Parathyroid adenoma (tissue), 2 donors: ENCODE measurements around the gene SMG9.

Experiments
- H2AFZ ChIP-seq: fragments of 300-600 bp; sonication (generic); one replicate; pipeline ENCODE4 v1.7.0; 2017; ENCODE audit warnings: antibody characterized with exemption, mild to moderate bottlenecking
- H3K27ac ChIP-seq: fragments of 300-600 bp; sonication (generic); one replicate; pipeline ENCODE4 v1.7.0; 2017
- H3K27me3 ChIP-seq: fragments of 300-600 bp; sonication (generic); one replicate; pipeline ENCODE4 v1.7.0; 2017; ENCODE audit warnings: low read length; ENCODE audit not compliant: control insufficient read depth, insufficient read depth
- H3K36me3 ChIP-seq: fragments of 300-600 bp; sonication (generic); one replicate; pipeline ENCODE4 v1.7.0; 2017; ENCODE audit warnings: low read length; ENCODE audit not compliant: control insufficient read depth, insufficient read depth
- H3K4me1 ChIP-seq: fragments of 300-600 bp; sonication (generic); one replicate; pipeline ENCODE4 v1.7.0; 2017; ENCODE audit warnings: control low read depth
- H3K4me2 ChIP-seq: fragments of 300-600 bp; sonication (generic); one replicate; pipeline ENCODE4 v1.7.0; 2017; ENCODE audit warnings: low read length
- H3K4me3 ChIP-seq: fragments of 300-600 bp; sonication (generic); one replicate; pipeline ENCODE4 v1.7.0; 2017; ENCODE audit warnings: low read depth, low read length
- H3K79me2 ChIP-seq: fragments of 300-600 bp; sonication (generic); one replicate; pipeline ENCODE4 v1.7.0; 2017; ENCODE audit warnings: control low read depth
- H3K9ac ChIP-seq: fragments of 300-600 bp; sonication (generic); one replicate; pipeline ENCODE4 v1.7.0; 2017; ENCODE audit warnings: mild to moderate bottlenecking
- H3K9me3 ChIP-seq: fragments of 300-600 bp; sonication (generic); one replicate; pipeline ENCODE4 v1.7.0; 2017; ENCODE audit warnings: low read length; ENCODE audit not compliant: control insufficient read depth
- CTCF ChIP-seq: fragments of 300-600 bp; sonication (generic); IDR thresholded peaks from one replicate; pipeline ENCODE4 v1.7.0; 2017; ENCODE audit warnings: antibody characterized with exemption, mild to moderate bottlenecking
- donor health status: primary hyperparathyroidism.

Gene SMG9

GRCh38 chr19:43774103-43774939 is 19.6 kb upstream of the SMG9 start:
- peak; percentile 79 for TF ChIP-seq CTCF
- Histone ChIP-seq H3K9ac (no peak overlapping the region), H3K9me3 (no peaks in the 10 kb centered on the region), H3K27ac (no peak overlapping the region), H3K4me2 (peak overlapping the region; percentile 46), H2AFZ (peak overlapping the region; percentile 71), H3K4me3 (no peak overlapping the region), H3K27me3 (no peaks in the 10 kb centered on the region), H3K36me3 (no peaks in the 10 kb centered on the region), H3K79me2 (no peaks in the 10 kb centered on the region), H3K4me1 (no peaks in the 10 kb centered on the region)

GRCh38 chr19:43773725-43774102 is 19.0 kb upstream of the SMG9 start:
- Histone ChIP-seq H3K79me2 (no peaks in the 10 kb centered on the region), H3K27me3 (no peaks in the 10 kb centered on the region), H3K27ac (no peak overlapping the region), H3K4me2 (peak overlapping the region; percentile 46), H3K4me3 (no peak overlapping the region), H2AFZ (peak overlapping the region; percentile 71), H3K4me1 (no peaks in the 10 kb centered on the region), H3K9ac (no peak overlapping the region), H3K9me3 (no peaks in the 10 kb centered on the region), H3K36me3 (no peaks in the 10 kb centered on the region)
- TF ChIP-seq CTCF: no peak

GRCh38 chr19:43769256-43769655 is 14.5 kb upstream of the SMG9 start:
- no peak overlapping the region for H3K4me2 ChIP-seq

GRCh38 chr19:43768273-43769050 is 13.7 kb upstream of the SMG9 start:
- H3K27me3 ChIP-seq: no peaks in the 10 kb centered on the region
- no peaks in the 10 kb centered on the region for H3K4me1 ChIP-seq
- H3K79me2 ChIP-seq: no peaks in the 10 kb centered on the region
- H3K9me3 ChIP-seq: no peaks in the 10 kb centered on the region
- no peaks in the 10 kb centered on the region for H3K36me3 ChIP-seq
- H3K9ac ChIP-seq: no peak overlapping the region
- H3K27ac ChIP-seq: no peak overlapping the region
- no peak overlapping the region for H2AFZ ChIP-seq
- no peak overlapping the region for H3K4me3 ChIP-seq
- no peak for TF ChIP-seq CTCF
- no peak overlapping the region for H3K4me2 ChIP-seq

More at GRCh38 chr19:43769256-43769655, 14.5 kb upstream of the SMG9 start:
- Histone ChIP-seq H3K4me3 (no peak overlapping the region), H3K36me3 (no peaks in the 10 kb centered on the region), H3K4me1 (no peaks in the 10 kb centered on the region), H3K27ac (no peak overlapping the region), H3K9ac (no peak overlapping the region), H3K27me3 (no peaks in the 10 kb centered on the region), H3K9me3 (no peaks in the 10 kb centered on the region), H3K79me2 (no peaks in the 10 kb centered on the region), H2AFZ (no peak overlapping the region)
- TF ChIP-seq CTCF: no peak
